Inflammatory macrophage treated with lipopolysaccharide for 4 hours (primary cell): ENCODE data around the gene RIT2.

ENCODE experiments used
- DNase-seq: peaks from one replicate; pipeline ENCODE4 v3.0.0-alpha.2; 2020

The RIT2 gene

DNA sequence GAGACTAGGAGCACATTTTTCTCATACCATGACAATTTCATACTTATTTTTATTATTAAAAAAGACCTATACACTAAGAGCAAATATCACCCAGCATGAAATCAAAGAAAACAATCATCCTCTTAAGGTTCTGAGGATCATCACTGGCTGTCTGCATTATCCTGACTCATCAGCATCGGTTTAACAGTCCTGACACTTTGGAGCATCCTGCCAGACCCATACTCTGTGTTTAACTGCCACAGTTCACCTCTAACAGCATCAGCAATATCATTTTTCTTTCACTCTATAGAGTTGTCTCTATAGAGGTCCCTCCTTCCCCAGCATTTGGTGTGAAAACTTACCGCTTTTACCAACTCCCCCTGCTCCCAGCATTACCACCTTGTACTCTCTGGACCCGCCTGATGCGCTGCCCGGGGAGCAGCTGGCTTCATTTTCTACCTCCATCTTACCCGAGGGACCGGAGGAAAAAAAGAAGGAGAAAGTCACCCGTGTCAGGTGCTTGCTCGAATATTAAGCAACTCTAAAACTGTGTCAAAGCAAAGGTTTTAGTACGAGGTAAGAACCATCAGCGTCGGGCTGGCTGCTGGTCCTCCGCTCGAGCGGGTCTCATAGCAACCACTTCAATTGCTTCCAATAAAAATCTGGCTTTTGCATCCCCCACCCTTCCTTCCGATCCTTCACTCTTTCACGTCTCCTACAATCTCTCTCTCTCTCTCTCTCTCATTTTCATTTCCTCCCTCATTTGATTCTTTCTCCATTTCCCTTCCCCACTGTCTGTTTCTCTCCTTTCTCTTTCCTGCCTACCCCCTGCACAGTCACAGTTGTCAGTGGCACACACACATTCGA is at the start of gene RIT2:
RIT2 (minus strand) TSS at position 610 of the 846 bp plus-strand sequence.
- no peak for DNase-seq

GRCh38 chr18:43161528-43161927 is 46.0 kb upstream of the RIT2 start:
- no peak for DNase-seq

DNA sequence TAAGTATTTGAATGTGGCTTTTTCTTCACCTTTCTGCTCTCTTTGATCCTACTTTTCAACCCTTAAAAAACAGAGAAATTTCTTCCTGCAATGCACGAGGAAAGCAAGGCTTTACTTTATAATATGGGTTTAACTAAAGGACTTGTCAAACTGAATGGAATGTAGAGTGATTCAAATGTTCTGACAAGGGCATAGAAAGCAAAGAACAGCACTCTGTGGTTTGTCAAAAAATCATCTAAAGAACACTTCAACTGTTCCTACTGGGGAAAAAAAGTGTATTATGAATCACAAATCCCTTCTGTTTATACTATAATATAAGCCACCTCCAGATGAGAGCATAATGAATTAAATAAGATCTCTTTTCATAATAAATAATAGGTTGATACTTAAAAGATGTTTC is 45.0 kb upstream of the RIT2 start:
- no peak for DNase-seq

DNA sequence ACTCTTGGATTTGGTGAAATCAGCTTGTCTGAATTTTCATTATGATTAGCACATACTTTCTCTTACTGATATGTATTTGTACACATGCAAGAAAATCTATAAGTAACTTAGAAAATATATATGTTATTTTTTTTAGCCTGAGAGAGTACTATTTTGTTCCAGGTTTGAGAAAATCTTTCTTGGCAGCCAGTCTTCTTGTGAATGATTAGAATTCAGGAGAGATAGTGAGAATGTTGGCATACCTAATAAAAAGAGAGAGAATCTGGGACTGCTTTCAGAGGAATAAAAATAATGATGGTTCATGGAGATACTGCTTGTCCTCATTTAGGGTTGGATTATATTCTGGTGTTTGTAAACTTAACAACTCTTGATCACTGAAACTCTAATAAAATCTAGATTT is 44.4 kb upstream of the RIT2 start:
- no peak for DNase-seq

DNA sequence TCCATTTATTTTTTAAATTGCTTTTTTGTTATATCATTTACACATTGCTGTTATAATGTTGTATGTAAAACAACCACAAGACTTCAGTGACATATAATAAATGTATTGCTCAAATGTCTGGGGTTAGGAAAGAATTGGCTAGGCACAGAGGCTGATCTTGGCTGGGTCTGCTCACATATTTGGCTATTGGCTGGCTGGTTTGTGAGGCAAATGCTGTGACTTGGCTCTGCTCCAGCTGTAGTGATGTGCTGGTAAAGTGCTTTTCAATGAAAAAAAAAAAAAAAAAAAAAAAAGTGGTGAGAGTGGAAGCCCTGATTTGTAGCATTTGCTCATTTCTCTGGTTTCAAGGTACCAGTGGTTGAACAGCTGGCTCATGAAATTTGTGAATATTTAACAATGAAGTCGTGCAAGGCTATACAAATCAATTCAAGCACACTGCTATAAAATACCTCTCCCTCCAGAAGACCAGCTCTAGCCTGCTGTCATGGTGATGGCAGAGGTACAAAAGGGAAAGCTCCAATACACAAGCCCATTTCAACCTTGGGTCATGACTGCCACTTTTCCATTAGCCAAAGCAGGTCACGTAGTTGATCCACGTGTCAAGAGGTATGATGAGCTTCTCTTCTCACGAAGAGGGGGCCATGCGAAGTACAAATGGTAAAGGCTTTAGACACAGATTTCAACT is 43.7 kb upstream of the RIT2 start:
- no peak for DNase-seq

GRCh38 chr18:43158381-43158780 is 42.9 kb upstream of the RIT2 start:
- DNase-seq = no peak

DNA sequence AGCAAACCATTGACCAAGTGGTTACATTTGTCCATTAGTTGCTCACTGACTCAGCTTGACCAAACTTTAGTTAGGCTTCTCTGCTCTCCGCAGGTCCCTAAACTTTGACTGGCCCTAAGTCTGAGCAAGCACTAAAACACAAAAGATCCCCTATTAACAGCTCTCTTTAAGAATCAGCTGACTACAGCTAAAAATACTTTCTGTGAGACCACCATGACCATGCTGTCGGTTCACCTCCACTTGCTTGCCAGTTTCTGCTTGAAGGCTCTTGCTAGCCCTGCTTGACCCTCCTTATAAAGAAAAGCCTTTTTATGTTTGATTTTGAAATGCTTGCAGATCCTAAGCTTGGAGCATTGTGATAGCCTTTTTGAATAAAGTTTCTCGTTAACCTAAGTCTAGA is 40.4 kb upstream of the RIT2 start:
- no peak for DNase-seq

DNA sequence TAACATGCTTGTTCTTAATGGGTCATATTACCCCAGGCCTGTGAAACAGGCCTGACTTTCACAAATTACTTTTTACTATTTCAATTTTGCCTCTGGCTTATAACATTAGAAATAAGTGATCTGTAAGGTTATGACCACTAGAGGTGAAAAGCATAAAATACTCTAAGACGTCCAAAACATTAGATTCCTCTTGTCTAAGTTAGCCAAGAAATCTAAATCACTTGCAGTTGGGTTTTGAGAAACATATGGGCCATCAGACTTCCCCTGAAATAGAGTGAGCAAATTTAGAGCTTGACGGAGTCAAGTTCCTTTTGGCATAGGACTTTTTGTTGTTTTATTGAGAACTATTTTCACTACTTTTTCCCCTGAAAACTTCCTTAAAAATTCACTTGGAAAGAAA is 32.7 kb upstream of the RIT2 start:
- no peak for DNase-seq

DNA sequence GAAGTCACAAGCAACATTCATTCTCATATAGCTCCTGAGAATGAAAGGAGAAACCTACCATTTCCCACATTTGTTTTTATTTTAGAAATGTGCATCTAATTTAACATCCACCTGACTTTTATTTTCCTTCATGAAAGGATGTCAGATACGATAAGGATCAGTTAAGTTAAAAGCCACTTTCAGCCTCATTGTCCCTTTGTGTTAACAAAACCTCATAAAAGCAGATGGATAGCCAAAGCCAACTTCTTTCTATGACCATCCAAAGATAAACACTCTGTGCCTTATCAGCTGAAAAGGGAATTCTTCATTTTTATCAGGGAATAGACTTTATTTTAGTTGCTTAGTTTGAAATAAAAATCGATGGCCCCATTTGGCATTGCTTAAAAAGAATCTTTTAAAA is 25.7 kb upstream of the RIT2 start:
- no peak for DNase-seq

GRCh38 chr18:43139288-43139946 is 23.9 kb upstream of the RIT2 start:
- no peak for DNase-seq

DNA sequence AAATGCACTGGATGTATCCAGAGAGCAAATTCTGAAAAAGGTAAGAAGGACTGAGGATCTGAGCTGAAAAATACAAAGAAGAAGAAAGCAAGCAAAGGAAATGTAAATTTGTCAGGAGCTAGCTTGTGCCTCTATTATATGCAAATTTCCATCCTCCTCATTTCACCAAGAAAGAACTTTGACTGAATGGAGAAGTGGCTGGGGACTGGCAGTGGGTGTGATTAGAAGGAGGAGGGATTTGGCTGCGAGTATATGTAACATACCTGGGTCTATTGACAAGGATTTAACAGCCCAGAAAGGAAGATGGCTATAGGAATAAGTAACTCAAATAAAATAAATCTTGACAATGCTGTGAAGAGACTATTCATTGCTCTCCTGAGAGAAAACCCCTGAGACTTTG is 19.4 kb upstream of the RIT2 start:
- DNase-seq = no peak

DNA sequence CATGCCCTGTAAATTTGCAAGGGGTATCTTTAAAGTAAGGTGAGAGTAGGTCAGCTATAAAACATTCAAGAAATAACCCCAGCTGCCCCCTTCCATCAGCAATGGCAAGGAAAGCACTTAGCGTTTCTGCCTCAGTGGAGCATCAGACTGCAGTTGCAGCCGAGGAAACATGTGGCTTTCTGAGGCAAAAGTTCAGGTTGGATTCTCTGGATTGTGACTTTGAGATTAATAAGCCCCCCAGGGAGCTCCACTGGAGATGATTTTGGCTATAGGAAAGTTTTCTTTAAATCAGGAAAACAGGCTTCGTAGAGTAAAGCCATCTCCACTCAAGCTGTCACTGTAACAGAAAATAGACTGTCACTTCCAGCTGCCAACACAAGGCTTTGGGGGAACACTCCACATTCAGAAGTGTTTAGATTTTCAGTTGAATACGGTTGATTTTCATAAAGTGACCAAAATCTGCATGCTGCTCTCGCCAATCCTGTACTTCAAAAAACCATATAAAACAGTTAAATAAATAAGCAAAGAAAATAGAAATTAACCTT is 15.3 kb upstream of the RIT2 start:
- no peak for DNase-seq

DNA sequence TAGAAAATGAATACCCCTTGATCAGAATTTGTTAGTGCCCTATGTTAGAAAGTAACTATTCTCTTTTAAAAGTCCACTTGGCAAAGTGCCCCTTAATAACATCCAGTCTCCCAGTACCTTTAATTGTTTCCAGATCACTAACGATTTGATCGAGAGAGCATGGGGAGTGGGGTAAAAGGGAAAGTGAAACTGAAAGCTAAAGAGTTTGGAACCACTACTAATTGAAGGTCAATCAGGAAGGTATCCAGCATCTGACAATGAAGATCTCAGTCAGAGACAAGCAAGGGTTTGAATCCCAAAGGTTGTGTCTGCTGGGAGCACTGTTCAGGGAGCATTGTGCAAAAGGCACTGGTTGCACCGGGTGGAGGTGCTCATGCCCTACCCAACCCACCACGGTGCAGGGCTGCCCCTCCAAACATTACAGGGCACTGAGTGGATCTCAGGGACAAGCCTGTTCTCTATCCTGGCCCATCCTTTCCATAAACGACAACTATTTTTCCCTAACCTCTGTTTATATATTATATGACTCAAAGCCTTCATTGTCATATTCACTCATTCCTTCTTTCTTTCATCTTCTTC is 14.6 kb upstream of the RIT2 start:
- no peak for DNase-seq

DNA sequence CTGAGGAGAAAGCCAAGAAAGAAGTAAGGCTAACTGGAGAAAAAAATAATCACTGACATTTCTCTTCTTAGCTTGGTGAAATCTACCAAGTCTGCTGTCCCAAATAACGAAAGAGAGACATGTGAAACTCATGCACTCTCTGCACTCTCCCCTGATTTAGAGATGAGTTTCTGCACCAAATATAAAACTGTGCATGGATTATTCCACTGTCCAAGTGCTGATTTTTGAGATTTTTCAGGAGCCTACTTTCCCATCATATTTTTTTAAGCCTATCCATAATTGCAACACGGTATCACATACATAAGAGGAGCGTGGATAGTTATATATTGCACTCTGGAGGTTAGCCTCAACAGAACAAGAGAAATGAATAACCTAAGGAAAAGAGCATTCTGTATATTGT is 10.0 kb upstream of the RIT2 start:
- DNase-seq = no peak

DNA sequence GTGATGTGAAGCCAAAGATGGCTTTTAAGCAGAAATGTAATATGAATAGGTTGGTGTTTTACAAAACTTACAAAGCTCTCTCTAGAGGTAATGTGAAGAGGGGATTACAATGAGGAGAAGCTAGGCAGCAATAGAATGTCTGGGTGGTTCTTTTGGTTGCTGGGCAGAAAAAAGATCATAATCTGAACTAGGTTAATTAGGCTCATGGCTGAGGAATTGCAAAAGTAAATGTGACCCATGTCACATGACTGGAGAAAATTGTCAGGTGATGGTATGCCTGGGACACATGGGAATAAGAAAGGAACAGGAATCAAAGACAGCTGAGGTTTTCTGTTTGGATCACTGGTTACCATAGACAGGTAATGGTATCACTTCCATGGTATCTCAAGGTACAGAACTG is 7.5 kb upstream of the RIT2 start:
- no peak for DNase-seq

DNA sequence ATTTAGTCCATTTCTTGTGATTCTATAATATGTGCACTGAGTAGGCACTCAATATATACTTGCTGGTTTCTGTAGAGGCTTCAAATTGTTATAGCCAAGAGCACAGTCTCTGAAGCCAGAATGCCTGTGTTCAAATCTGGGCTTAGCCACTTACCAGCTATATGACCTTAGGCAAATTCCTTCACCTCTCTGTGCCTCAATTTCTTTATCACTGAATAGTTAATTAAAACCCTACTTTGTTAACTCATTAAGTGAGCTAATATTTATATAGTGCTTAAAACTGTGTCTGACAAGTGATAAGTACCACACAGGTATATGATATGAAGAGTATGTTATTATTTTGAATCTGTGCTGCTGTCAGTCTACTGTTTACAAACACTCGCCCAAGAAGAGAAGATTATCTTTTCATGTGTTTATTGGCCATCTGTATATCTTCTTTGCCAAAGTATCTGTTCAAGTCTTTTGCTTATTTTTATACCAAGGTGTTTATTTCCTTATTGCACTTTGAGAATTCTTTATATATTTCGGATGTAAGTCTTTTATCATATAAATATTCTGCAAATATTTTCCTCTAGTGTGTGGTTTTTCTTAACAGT is 1.3 kb upstream of the RIT2 start:
- no peak for DNase-seq

GRCh38 chr18:43113220-43113895 is 2.1 kb downstream of the RIT2 start:
- no peak for DNase-seq

DNA sequence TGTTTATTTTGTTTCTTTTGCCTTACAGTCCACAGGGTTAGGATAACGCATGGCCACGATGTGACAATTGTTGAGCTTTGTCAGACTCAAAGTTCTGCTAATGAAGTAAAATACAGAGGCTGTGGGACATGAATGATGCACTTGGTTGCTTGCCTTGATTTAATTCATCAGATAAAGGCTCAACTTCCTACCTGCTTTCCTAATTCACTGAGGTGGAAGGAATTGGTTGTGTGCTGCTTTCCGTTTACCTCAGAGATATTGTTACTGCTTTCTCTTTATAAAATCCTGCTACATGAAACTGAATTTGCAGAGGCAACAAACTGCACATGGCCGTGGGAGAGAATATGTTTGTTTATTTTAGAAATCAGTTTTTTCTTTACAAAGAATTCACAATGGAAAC is 6.6 kb downstream of the RIT2 start:
- no peak for DNase-seq

DNA sequence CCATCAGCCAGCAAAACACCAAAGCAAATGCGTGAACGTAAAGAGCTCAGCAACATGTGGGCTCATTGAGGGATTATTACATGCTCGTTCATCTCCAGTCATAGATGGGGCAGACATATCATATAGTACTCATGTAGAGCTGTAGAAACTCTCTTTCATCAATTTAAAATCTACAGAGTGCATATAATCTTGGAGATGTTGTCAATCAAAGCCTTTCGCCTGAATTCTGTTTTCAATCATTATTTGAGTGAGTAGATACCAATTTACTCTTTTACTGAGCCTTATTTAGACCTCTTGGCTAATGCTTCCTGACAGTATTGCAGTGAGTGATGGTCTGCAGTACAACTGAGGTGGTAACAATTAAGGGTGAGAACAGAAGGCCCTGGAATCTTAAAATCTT is 7.0 kb downstream of the RIT2 start:
- no peak for DNase-seq

DNA sequence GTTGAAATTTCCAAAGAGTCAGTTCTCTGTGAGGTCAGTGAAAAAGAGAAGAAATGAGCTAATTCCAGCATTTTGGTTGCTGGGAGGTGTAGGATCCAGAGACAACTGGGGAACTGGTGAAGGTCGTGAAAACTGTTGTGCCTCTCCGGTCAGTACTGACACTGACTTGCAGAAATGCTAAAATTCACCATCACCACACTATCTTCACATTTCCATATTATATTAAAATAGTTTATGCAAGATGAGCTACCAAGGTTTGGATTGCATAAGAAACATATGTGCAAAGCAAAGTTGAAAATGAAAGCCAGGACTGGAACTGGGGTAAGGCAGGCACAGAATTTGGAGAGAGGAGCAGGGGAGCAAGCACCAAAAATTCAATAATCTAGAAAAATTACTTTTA is 21.8 kb downstream of the RIT2 start:
- DNase-seq = no peak

GRCh38 chr18:43092539-43092938 is 22.9 kb downstream of the RIT2 start:
- no peak for DNase-seq

GRCh38 chr18:43081396-43081795 is 34.1 kb downstream of the RIT2 start:
- no peak for DNase-seq
